CD4-positive, alpha-beta T cell treated with Interleukin-1 beta for 1 hour (primary cell): Measurements from ENCODE around the gene AKAP5.
A peak's percentile ranks its signal among the peaks of the same experiment; 100 is the strongest.

Source experiments
- DNase-seq, 2 donors: peaks; one replicate each; pipeline ENCODE4 v3.0.0-alpha.2; 2020 to 2022

The AKAP5 gene

GRCh38 chr14:64465191-64465822 is at the start of gene AKAP5:
AKAP5 (plus strand) TSS chr14:64465499; CDS start chr14:64468395, 2,896 bp downstream.
- peak; percentile 72 to 77 for DNase-seq

- DNase-seq: no peak
Measured at GRCh38 chr14:64416348-64416932, 48.9 kb upstream of the AKAP5 start.

GRCh38 chr14:64417055-64417770 is 48.1 kb upstream of the AKAP5 start:
- no peak for DNase-seq

- no peak for DNase-seq
Measured at GRCh38 chr14:64417771-64418125, 47.6 kb upstream of the AKAP5 start.

- no peak for DNase-seq
Measured at GRCh38 chr14:64419003-64419402, 46.3 kb upstream of the AKAP5 start.

- no peak for DNase-seq
Measured at GRCh38 chr14:64421166-64421565, 44.1 kb upstream of the AKAP5 start.

GRCh38 chr14:64422005-64422404 is 43.3 kb upstream of the AKAP5 start:
- DNase-seq: no peak

- no peak for DNase-seq
Measured at GRCh38 chr14:64422756-64423155, 42.5 kb upstream of the AKAP5 start.

GRCh38 chr14:64423987-64424386 is 41.3 kb upstream of the AKAP5 start:
- no peak for DNase-seq

- DNase-seq: no peak
Measured at GRCh38 chr14:64434528-64434927, 30.8 kb upstream of the AKAP5 start.

- DNase-seq: no peak
Measured at GRCh38 chr14:64438181-64438841, 27.0 kb upstream of the AKAP5 start.

GRCh38 chr14:64439141-64439540 is 26.2 kb upstream of the AKAP5 start:
- DNase-seq: no peak

GRCh38 chr14:64440494-64440893 is 24.8 kb upstream of the AKAP5 start:
- no peak for DNase-seq

GRCh38 chr14:64442300-64442988 is 22.9 kb upstream of the AKAP5 start:
- DNase-seq: no peak

GRCh38 chr14:64444140-64444539 is 21.2 kb upstream of the AKAP5 start:
- no peak for DNase-seq

- DNase-seq: peak; percentile 70 to 71
Measured at GRCh38 chr14:64444984-64445845, 20.1 kb upstream of the AKAP5 start.

GRCh38 chr14:64447876-64448670 is 17.2 kb upstream of the AKAP5 start:
- peak; percentile 16 to 19 for DNase-seq

GRCh38 chr14:64450255-64450654 is 15.0 kb upstream of the AKAP5 start:
- no peak for DNase-seq

GRCh38 chr14:64454671-64455070 is 10.6 kb upstream of the AKAP5 start:
- no peak for DNase-seq

- DNase-seq: no peak
Measured at GRCh38 chr14:64459405-64460136, 5.7 kb upstream of the AKAP5 start.

GRCh38 chr14:64461221-64461620 is 4.1 kb upstream of the AKAP5 start:
- no peak for DNase-seq
